Activated CD8-positive, alpha-beta memory T cell treated with anti-CD3 and anti-CD28 coated beads, Interleukin-2, amount 50 U/mL, for 1 hour (primary cell): Measurements from ENCODE around the gene GNL1.
"Not testable (repeated sequence)": the region's sequence is repeated elsewhere in the genome, so short reads cannot be mapped to it uniquely, and the experiment has no call there.

Experiments
- DNase-seq: peaks from one replicate; pipeline ENCODE4 v3.0.0-alpha.2; 2020; ENCODE audit errors: extremely low read depth

Gene GNL1

GRCh38 chr6:30497261-30497599, 59.1 kb downstream of the GNL1 start:
- DNase-seq = not testable (repeated sequence)

GRCh38 chr6:30495993-30496392, 60.3 kb downstream of the GNL1 start:
- DNase-seq = no peak

GRCh38 chr6:30495060-30495459, 61.2 kb downstream of the GNL1 start:
- DNase-seq = not testable (repeated sequence)

GRCh38 chr6:30494291-30494861, 61.9 kb downstream of the GNL1 start:
- no peak for DNase-seq

GRCh38 chr6:30493643-30494250, 62.5 kb downstream of the GNL1 start:
- no peak for DNase-seq

- no peak for DNase-seq
These were observed 64.0 kb downstream of the GNL1 start for GRCh38 chr6:30491991-30492952.
